ENCODE measurements around the gene LRRC58. TPM values are rescaled to one million over a fixed set of nuclear protein-coding genes. Genes with fewer than 3 reads are reported as not detected.
"Not testable (repeated sequence)": the region's sequence is repeated elsewhere in the genome, so short reads cannot be mapped to it uniquely, and the experiment has no call there.

Gene LRRC58
- total and polyA plus RNA-seq, 4 donors = 4.6 to 18.0 (median 10.4) TPM

DNA sequence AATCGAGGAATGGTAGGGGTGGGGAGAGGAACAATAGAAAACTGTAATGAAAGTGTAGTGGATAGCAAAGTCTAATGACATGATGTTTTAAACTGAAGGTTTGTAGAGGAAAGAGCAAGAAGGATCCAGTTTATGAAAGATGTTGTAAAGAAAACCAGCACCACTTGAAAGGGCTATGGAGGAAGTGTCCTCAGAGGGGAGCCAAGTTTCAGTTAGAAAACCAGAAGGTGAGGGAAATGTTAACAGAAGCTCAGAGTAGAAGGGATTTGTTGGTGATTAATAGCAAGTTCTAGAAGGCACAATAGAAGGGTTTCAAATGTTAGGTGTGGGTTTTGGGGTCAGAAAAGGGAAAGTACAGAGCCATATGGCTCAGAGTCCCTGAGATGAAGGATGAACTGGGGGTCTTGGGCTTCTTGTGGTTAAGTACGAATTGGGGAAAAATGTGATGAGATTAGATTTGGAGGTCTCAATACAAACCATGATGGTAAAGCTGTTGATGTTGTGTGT lies 33.8 kb upstream of the LRRC58 start:
- Histone ChIP-seq H3K4me1 (ENCODE audit: control insufficient read depth in 4 of 4, insufficient read depth in 4 of 4, low read length in 3 of 4) (no peaks in the 10 kb centered on the region), H3K4me3 (ENCODE audit: low read depth in 1 of 3, low read length in 3 of 3) (no peak overlapping the region), H3K27ac (ENCODE audit: low read depth in 1 of 2, low read length in 2 of 2) (no peak overlapping the region), H3K9ac (ENCODE audit: low read depth in 1 of 2, low read length in 2 of 2) (no peak overlapping the region), H3K9me3 (ENCODE audit: control insufficient read depth in 4 of 4, low read length in 3 of 4) (peaks cover 0 to 1% (median 0%) of the 10 kb centered on the region in 4 donors), H3K36me3 (ENCODE audit: control insufficient read depth in 4 of 4, insufficient read depth in 3 of 4, low read depth in 1 of 4, low read length in 3 of 4) (no peaks in the 10 kb centered on the region), H3K27me3 (ENCODE audit: control insufficient read depth in 4 of 4, insufficient read depth in 4 of 4, low read length in 3 of 4) (no peaks in the 10 kb centered on the region)
- no peak for TF ChIP-seq RAD21 (IDR thresholded peaks at IDR 0.05)
- no peak for TF ChIP-seq HNF4G (IDR thresholded peaks at IDR 0.05)
- TF ChIP-seq, protein P1, sequence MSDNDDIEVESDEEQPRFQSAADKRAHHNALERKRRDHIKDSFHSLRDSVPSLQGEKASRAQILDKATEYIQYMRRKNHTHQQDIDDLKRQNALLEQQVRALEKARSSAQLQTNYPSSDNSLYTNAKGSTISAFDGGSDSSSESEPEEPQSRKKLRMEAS (IDR thresholded peaks at IDR 0.05) = no peak
- TF ChIP-seq, protein P2, sequence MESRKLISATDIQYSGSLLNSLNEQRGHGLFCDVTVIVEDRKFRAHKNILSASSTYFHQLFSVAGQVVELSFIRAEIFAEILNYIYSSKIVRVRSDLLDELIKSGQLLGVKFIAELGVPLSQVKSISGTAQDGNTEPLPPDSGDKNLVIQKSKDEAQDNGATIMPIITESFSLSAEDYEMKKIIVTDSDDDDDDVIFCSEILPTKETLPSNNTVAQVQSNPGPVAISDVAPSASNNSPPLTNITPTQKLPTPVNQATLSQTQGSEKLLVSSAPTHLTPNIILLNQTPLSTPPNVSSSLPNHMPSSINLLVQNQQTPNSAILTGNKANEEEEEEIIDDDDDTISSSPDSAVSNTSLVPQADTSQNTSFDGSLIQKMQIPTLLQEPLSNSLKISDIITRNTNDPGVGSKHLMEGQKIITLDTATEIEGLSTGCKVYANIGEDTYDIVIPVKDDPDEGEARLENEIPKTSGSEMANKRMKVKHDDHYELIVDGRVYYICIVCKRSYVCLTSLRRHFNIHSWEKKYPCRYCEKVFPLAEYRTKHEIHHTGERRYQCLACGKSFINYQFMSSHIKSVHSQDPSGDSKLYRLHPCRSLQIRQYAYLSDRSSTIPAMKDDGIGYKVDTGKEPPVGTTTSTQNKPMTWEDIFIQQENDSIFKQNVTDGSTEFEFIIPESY (IDR thresholded peaks at IDR 0.05) = no peak
- TF ChIP-seq GABPA (IDR thresholded peaks at IDR 0.05 in 1 of 2, conservative IDR thresholded peaks at IDR 0.05 in 1 of 2) = no peak
- TF ChIP-seq, protein P3, sequence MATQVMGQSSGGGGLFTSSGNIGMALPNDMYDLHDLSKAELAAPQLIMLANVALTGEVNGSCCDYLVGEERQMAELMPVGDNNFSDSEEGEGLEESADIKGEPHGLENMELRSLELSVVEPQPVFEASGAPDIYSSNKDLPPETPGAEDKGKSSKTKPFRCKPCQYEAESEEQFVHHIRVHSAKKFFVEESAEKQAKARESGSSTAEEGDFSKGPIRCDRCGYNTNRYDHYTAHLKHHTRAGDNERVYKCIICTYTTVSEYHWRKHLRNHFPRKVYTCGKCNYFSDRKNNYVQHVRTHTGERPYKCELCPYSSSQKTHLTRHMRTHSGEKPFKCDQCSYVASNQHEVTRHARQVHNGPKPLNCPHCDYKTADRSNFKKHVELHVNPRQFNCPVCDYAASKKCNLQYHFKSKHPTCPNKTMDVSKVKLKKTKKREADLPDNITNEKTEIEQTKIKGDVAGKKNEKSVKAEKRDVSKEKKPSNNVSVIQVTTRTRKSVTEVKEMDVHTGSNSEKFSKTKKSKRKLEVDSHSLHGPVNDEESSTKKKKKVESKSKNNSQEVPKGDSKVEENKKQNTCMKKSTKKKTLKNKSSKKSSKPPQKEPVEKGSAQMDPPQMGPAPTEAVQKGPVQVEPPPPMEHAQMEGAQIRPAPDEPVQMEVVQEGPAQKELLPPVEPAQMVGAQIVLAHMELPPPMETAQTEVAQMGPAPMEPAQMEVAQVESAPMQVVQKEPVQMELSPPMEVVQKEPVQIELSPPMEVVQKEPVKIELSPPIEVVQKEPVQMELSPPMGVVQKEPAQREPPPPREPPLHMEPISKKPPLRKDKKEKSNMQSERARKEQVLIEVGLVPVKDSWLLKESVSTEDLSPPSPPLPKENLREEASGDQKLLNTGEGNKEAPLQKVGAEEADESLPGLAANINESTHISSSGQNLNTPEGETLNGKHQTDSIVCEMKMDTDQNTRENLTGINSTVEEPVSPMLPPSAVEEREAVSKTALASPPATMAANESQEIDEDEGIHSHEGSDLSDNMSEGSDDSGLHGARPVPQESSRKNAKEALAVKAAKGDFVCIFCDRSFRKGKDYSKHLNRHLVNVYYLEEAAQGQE (IDR thresholded peaks at IDR 0.05) = no peak
- TF ChIP-seq, protein P4, sequence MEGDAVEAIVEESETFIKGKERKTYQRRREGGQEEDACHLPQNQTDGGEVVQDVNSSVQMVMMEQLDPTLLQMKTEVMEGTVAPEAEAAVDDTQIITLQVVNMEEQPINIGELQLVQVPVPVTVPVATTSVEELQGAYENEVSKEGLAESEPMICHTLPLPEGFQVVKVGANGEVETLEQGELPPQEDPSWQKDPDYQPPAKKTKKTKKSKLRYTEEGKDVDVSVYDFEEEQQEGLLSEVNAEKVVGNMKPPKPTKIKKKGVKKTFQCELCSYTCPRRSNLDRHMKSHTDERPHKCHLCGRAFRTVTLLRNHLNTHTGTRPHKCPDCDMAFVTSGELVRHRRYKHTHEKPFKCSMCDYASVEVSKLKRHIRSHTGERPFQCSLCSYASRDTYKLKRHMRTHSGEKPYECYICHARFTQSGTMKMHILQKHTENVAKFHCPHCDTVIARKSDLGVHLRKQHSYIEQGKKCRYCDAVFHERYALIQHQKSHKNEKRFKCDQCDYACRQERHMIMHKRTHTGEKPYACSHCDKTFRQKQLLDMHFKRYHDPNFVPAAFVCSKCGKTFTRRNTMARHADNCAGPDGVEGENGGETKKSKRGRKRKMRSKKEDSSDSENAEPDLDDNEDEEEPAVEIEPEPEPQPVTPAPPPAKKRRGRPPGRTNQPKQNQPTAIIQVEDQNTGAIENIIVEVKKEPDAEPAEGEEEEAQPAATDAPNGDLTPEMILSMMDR (IDR thresholded peaks at IDR 0.05; ENCODE audit: low read depth, low read length, missing input control) = no peak
- TF ChIP-seq EGR1 (IDR thresholded peaks at IDR 0.05; ENCODE audit: low read depth in 2 of 2) = no peak
- TF ChIP-seq, protein P5, sequence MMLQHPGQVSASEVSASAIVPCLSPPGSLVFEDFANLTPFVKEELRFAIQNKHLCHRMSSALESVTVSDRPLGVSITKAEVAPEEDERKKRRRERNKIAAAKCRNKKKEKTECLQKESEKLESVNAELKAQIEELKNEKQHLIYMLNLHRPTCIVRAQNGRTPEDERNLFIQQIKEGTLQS (IDR thresholded peaks at IDR 0.05) = no peak
- no peak for TF ChIP-seq SP1 (IDR thresholded peaks at IDR 0.05)
- TF ChIP-seq RXRA (IDR thresholded peaks at IDR 0.05) = no peak
- no peak for TF ChIP-seq YY1 (IDR thresholded peaks at IDR 0.05)
- TF ChIP-seq HNF4A (conservative IDR thresholded peaks at IDR 0.05) = no peak
- WGBS = 78% methylated on average over 2 of the region's 2 CpGs
- no peak for DNase-seq (ENCODE audit: low spot score)

DNA sequence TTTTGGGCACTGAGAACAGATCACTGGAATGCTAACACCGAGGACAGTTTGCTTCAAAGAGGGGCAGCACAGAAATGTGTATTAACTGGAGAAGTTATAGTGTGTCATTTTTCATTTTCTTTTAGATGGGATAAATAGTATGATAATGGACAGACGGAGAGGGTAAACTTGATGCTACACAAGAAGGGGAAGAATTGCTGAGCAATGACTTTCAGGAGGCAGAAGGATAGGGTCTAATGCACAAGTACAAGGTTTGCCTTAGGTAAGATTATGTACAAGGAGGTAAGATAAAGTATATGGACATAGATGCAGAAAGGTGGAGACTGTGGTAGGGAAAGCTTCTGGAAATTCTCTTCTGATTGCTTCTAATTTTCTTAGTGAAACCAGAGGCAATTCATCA lies 32.3 kb upstream of the LRRC58 start:
- H3K27ac ChIP-seq (ENCODE audit: low read depth in 1 of 2, low read length in 2 of 2) = no peak overlapping the region

DNA sequence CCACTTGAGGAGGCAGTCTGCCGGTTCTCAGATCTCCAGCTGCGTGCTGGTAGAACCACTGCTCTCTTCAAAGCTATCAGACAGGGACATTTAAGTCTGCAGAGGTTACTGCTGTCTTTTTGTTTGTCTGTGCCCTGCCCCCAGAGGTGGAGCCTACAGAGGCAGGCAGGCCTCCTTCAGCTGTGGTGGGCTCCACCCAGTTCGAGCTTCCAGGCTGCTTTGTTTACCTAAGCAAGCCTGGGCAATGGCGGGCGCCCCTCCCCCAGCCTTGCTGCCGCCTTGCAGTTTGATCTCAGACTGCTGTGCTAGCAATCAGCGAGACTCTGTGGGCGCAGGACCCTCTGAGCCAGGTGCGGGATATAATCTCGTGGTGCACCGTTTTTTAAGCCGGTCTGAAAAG lies 28.8 kb upstream of the LRRC58 start:
- not testable (repeated sequence) for H3K27me3 ChIP-seq (ENCODE audit: control insufficient read depth in 4 of 4, insufficient read depth in 4 of 4, low read length in 3 of 4); H3K9ac ChIP-seq (ENCODE audit: low read depth in 1 of 2, low read length in 2 of 2); H3K36me3 ChIP-seq (ENCODE audit: control insufficient read depth in 4 of 4, insufficient read depth in 3 of 4, low read depth in 1 of 4, low read length in 3 of 4); H3K4me3 ChIP-seq (ENCODE audit: low read depth in 1 of 3, low read length in 3 of 3); H3K4me1 ChIP-seq (ENCODE audit: control insufficient read depth in 4 of 4, insufficient read depth in 4 of 4, low read length in 3 of 4); H3K27ac ChIP-seq (ENCODE audit: low read depth in 1 of 2, low read length in 2 of 2); DNase-seq (ENCODE audit: low spot score); H3K9me3 ChIP-seq (ENCODE audit: control insufficient read depth in 4 of 4, low read length in 3 of 4)
- WGBS = 61% methylated on average over 7 of the region's 12 CpGs

More for the DNA sequence above, 32.3 kb upstream of the LRRC58 start:
- Histone ChIP-seq H3K4me1 (ENCODE audit: control insufficient read depth in 4 of 4, insufficient read depth in 4 of 4, low read length in 3 of 4) (no peaks in the 10 kb centered on the region), H3K27me3 (ENCODE audit: control insufficient read depth in 4 of 4, insufficient read depth in 4 of 4, low read length in 3 of 4) (no peaks in the 10 kb centered on the region), H3K9ac (ENCODE audit: low read depth in 1 of 2, low read length in 2 of 2) (no peak overlapping the region), H3K4me3 (ENCODE audit: low read depth in 1 of 3, low read length in 3 of 3) (no peak overlapping the region), H3K36me3 (ENCODE audit: control insufficient read depth in 4 of 4, insufficient read depth in 3 of 4, low read depth in 1 of 4, low read length in 3 of 4) (no peaks in the 10 kb centered on the region), H3K9me3 (ENCODE audit: control insufficient read depth in 4 of 4, low read length in 3 of 4) (peaks cover 0 to 1% (median 0%) of the 10 kb centered on the region in 4 donors)
- 87% methylated on average over 2 of the region's 2 CpGs for WGBS
- TF ChIP-seq HNF4A (conservative IDR thresholded peaks at IDR 0.05) (no peak), FOXA2 (IDR thresholded peaks at IDR 0.05) (no peak), RAD21 (IDR thresholded peaks at IDR 0.05) (no peak), EGR1 (IDR thresholded peaks at IDR 0.05; ENCODE audit: low read depth in 2 of 2) (no peak), SP1 (IDR thresholded peaks at IDR 0.05) (no peak), YY1 (IDR thresholded peaks at IDR 0.05) (no peak), RXRA (IDR thresholded peaks at IDR 0.05) (no peak), JUND (IDR thresholded peaks at IDR 0.05) (no peak), NR2F2 (IDR thresholded peaks at IDR 0.05) (no peak)
- TF ChIP-seq, protein P1 (IDR thresholded peaks at IDR 0.05) = no peak
- TF ChIP-seq, protein P5 (IDR thresholded peaks at IDR 0.05) = no peak
- no peak for DNase-seq (ENCODE audit: low spot score)
